PC-3 (cell line): ENCODE results near the gene KCTD16. TPM values are rescaled to one million over a fixed set of nuclear protein-coding genes. Genes with fewer than 3 reads are reported as not detected.

Experiments used
- ATAC-seq: fragments of 200-7000 bp; cut with Tn5 transposase; 2 replicates; pipeline ENCODE4 v1.9.1; 2020; ENCODE audit warnings: mild to moderate bottlenecking, moderate library complexity
- BruUV-seq: library from RNA; stranded (reverse); fragments of 400-500 nt; replicated peaks from 2 replicates; lab custom pipeline; 2021; lab: Mats Ljungman, UMichigan
- CTCF ChIA-PET: fragments of 300-600 bp; sonication (Branson Sonifier 250); formaldehyde crosslinking; loops from one replicate; lab custom pipeline; 2022; ENCODE audit warnings: antibody characterized with exemption; lab: Charles Lee
- POLR2A ChIA-PET: fragments of 300-600 bp; sonication (Branson Sonifier 250); formaldehyde crosslinking; loops from one replicate; lab custom pipeline; 2022; ENCODE audit warnings: antibody characterized with exemption; ENCODE audit not compliant: unreplicated experiment; lab: Charles Lee
- DNase-seq: peaks from one replicate; pipeline ENCODE4 v3.0.0-alpha.2; 2015
- H2AFZ ChIP-seq: fragments of 300-600 bp; sonication (generic); 2 replicates; pipeline ENCODE4 v1.6.0; 2016; ENCODE audit warnings: antibody characterized with exemption, low read length
- H3F3A ChIP-seq: fragments of 300-600 bp; sonication (generic); one replicate; pipeline ENCODE4 v1.6.0; 2017; ENCODE audit warnings: antibody characterized with exemption, low read length, control low read depth, mild to moderate bottlenecking; ENCODE audit not compliant: unreplicated experiment
- H3K27ac ChIP-seq: fragments of 300-600 bp; sonication (generic); 2 replicates; pipeline ENCODE4 v1.5.1; 2016; ENCODE audit warnings: mild to moderate bottlenecking, low read length
- H3K27me3 ChIP-seq: fragments of 300-600 bp; sonication (generic); 2 replicates; pipeline ENCODE4 v1.6.1; 2016; ENCODE audit warnings: low read length, mixed read lengths
- H3K36me3 ChIP-seq: fragments of 300-600 bp; sonication (generic); 2 replicates; pipeline ENCODE4 v1.6.1; 2016; ENCODE audit warnings: low read depth, mixed run types, low read length, mixed read lengths
- H3K4me1 ChIP-seq: fragments of 300-600 bp; sonication (generic); 2 replicates; pipeline ENCODE4 v1.5.1; 2016; ENCODE audit warnings: low read length; ENCODE audit not compliant: insufficient read depth
- H3K4me2 ChIP-seq: fragments of 300-600 bp; sonication (generic); 2 replicates; pipeline ENCODE4 v1.6.0; 2016; ENCODE audit warnings: low read length
- H3K4me3 ChIP-seq: fragments of 300-600 bp; sonication (generic); 2 replicates; pipeline ENCODE4 v1.5.1; 2016; ENCODE audit warnings: mild to moderate bottlenecking, low read length, mixed read lengths
- H3K79me2 ChIP-seq: fragments of 300-600 bp; sonication (generic); 2 replicates; pipeline ENCODE4 v1.6.1; 2017; ENCODE audit warnings: low read length, mixed read lengths
- H3K9ac ChIP-seq: fragments of 300-600 bp; sonication (generic); 2 replicates; pipeline ENCODE4 v1.6.0; 2016; ENCODE audit warnings: mild to moderate bottlenecking, low read length
- H3K9me2 ChIP-seq: fragments of 300-600 bp; sonication (generic); replicated peaks from 2 replicates; pipeline ENCODE4 v1.6.1; 2016; ENCODE audit warnings: mixed run types, low read length, mixed read lengths
- H3K9me3 ChIP-seq: fragments of 300-600 bp; sonication (generic); 2 replicates; pipeline ENCODE4 v1.6.1; 2016; ENCODE audit warnings: low read length, mixed read lengths
- H4K20me1 ChIP-seq: fragments of 300-600 bp; sonication (generic); 2 replicates; pipeline ENCODE4 v1.6.1; 2016; ENCODE audit warnings: low read length, mixed read lengths
- EZH2 ChIP-seq: fragments of 300-600 bp; sonication (generic); IDR thresholded peaks from one replicate; pipeline ENCODE4 v1.6.1; 2017; ENCODE audit warnings: antibody characterized with exemption, mild to moderate bottlenecking, low read length; ENCODE audit not compliant: unreplicated experiment
- EZH2phosphoT487 ChIP-seq: fragments of 300-600 bp; sonication (generic); IDR thresholded peaks from 2 replicates; pipeline ENCODE4 v1.6.1; 2018; ENCODE audit warnings: mild to moderate bottlenecking, antibody characterized with exemption, low read length, borderline replicate concordance
- intact Hi-C: fragments of 100-400 bp; cut with micrococcal nuclease; formaldehyde crosslinking; loops from 2 replicates; pipeline ENCODE4 v1.9.0; 2023
- total RNA-seq: library from RNA; depleted of rRNA; stranded (reverse); fragments of >200 nt; gene quantifications from 2 replicates; pipeline ENCODE4 v1.2.3, GENCODE V29; 2014
- TF ChIP-seq, protein P1 (sequence below): fragments of 300-600 bp; sonication (generic); conservative IDR thresholded peaks from 2 replicates; pipeline ENCODE4 v1.5.1; 2017; ENCODE audit warnings: antibody characterized with exemption, low read depth, mild to moderate bottlenecking, low read length

The KCTD16 gene
- total RNA-seq, 1 experiment from 2014 or later = not detected

DNA sequence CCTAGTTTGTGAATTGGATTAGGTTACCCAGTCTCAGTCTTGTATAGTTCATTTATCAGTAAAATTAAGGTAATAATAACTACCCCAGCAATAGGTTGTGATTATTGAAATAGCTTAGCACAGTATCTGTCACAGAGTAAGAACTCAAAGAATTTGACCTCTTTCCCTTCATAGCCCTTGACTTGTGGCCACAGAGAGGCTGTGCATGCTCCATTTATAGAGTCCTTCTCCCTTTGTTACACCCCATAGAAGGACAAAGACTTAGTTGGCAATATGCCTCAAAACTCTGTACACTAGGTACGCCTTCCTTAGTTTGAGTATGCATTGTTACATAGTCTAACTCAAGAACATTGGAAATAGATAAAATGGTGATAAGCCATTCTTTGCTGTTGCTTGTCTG lies 257.2 kb downstream of the KCTD16 start:
- intact Hi-C loops = no loop called here
- Histone ChIP-seq H3K27ac (no peak overlapping the region), H2AFZ (no peak overlapping the region), H3K4me3 (no peak overlapping the region), H3K9me2 (no peaks in the 10 kb centered on the region), H3K27me3 (no peaks in the 10 kb centered on the region), H3F3A (no peaks in the 10 kb centered on the region), H3K4me2 (no peak overlapping the region), H3K4me1 (no peaks in the 10 kb centered on the region), H3K9me3 (no peaks in the 10 kb centered on the region), H4K20me1 (no peaks in the 10 kb centered on the region), H3K36me3 (no peaks in the 10 kb centered on the region), H3K9ac (no peak overlapping the region), H3K79me2 (no peaks in the 10 kb centered on the region)
- BruUV-seq = no TSS peak
- no peak for DNase-seq
- TF ChIP-seq EZH2phosphoT487 (no peak), EZH2 (no peak)
- TF ChIP-seq, protein P1, sequence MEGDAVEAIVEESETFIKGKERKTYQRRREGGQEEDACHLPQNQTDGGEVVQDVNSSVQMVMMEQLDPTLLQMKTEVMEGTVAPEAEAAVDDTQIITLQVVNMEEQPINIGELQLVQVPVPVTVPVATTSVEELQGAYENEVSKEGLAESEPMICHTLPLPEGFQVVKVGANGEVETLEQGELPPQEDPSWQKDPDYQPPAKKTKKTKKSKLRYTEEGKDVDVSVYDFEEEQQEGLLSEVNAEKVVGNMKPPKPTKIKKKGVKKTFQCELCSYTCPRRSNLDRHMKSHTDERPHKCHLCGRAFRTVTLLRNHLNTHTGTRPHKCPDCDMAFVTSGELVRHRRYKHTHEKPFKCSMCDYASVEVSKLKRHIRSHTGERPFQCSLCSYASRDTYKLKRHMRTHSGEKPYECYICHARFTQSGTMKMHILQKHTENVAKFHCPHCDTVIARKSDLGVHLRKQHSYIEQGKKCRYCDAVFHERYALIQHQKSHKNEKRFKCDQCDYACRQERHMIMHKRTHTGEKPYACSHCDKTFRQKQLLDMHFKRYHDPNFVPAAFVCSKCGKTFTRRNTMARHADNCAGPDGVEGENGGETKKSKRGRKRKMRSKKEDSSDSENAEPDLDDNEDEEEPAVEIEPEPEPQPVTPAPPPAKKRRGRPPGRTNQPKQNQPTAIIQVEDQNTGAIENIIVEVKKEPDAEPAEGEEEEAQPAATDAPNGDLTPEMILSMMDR = no peak
- no peak for ATAC-seq
- POLR2A ChIA-PET = no interaction called here
- CTCF ChIA-PET = no interaction called here

DNA sequence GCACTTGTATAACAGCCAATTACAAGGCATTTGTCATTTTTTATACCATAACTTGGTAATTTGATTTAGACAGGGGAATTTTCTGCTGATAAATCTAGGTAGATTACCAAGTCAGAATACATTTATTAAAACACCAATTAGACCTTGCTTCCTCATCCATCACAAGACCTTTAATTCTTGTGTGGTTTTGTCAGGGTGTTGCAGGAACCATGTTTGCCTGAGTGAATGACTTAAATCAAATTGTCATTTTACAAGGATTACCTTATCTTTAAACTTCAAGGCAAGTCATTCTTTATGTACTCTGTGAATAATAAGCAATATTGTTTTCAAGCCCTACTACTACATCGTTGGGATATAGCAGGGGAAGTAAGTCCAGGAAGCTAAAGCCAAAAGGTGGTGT lies 257.7 kb downstream of the KCTD16 start:
- Histone ChIP-seq H3K4me1 (no peaks in the 10 kb centered on the region), H3K27ac (no peak overlapping the region), H3K9me3 (no peaks in the 10 kb centered on the region), H3K36me3 (no peaks in the 10 kb centered on the region), H3K4me3 (no peak overlapping the region), H2AFZ (no peak overlapping the region), H3F3A (no peaks in the 10 kb centered on the region), H3K79me2 (no peaks in the 10 kb centered on the region), H3K9ac (no peak overlapping the region), H3K9me2 (no peaks in the 10 kb centered on the region), H3K4me2 (no peak overlapping the region), H4K20me1 (no peaks in the 10 kb centered on the region), H3K27me3 (no peaks in the 10 kb centered on the region)
- intact Hi-C loops = no loop called here
- no TSS peak for BruUV-seq
- ChIA-PET POLR2A (no interaction called here), CTCF (no interaction called here)
- TF ChIP-seq, protein P1 = no peak
- TF ChIP-seq EZH2 = no peak
- TF ChIP-seq EZH2phosphoT487 = no peak
- DNase-seq = no peak
- ATAC-seq = no peak

DNA sequence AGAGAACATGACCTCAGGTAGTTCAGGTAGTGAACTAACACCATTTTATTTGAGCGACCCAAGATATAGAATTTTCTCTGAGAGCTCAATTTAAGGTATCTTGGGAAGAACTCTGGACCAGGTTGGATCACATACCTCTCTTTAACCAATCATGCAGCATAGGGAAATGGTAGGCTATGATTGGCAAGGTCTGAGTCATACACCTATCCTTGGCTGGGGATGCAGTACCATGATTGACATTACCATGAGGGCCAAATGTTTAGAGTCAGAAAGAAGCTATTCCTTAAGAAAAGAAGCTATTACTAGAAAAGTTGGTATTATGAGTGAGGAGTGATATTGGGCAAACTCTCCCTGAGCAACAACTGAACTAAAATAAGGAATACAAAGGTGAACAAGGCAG lies 258.7 kb downstream of the KCTD16 start:
- no peaks in the 10 kb centered on the region for H4K20me1 ChIP-seq
- ATAC-seq (no peak), DNase-seq (no peak)
- ChIA-PET POLR2A (no interaction called here), CTCF (no interaction called here)
- BruUV-seq = no TSS peak
- TF ChIP-seq, protein P1 = no peak
- TF ChIP-seq EZH2 (no peak), EZH2phosphoT487 (no peak)
- intact Hi-C loops = no loop called here
- no peaks in the 10 kb centered on the region for H3K36me3 ChIP-seq
- no peak overlapping the region for H3K27ac ChIP-seq
- no peaks in the 10 kb centered on the region for H3K27me3 ChIP-seq
- H3K4me2 ChIP-seq = no peak overlapping the region
- no peak overlapping the region for H3K9ac ChIP-seq
- no peak overlapping the region for H3K4me3 ChIP-seq
- no peaks in the 10 kb centered on the region for H3K79me2 ChIP-seq
- no peaks in the 10 kb centered on the region for H3K9me3 ChIP-seq
- H3F3A ChIP-seq = no peaks in the 10 kb centered on the region
- H3K4me1 ChIP-seq = no peaks in the 10 kb centered on the region
- H3K9me2 ChIP-seq = no peaks in the 10 kb centered on the region
- H2AFZ ChIP-seq = no peak overlapping the region
